ENCODE measurements around the gene PARD6B. TPM values are rescaled to one million over a fixed set of nuclear protein-coding genes. Genes with fewer than 3 reads are reported as not detected.

Gene PARD6B
- total and polyA plus RNA-seq, 10 donors, result 0.97 to 7.5 (median 4.1) TPM

GRCh38 chr20:50729901-50730764 is 1.2 kb upstream of the PARD6B start:
- H3K9me3 ChIP-seq, result no peaks in the 10 kb centered on the region
- 43 to 49% (median 45%) methylated on average over 21 of the region's 21 CpGs for WGBS, 5 donors
- intact Hi-C loops (cut with DNase I; ENCODE audit: low total_unique reads), result no loop called here
- peak overlapping the region in 7 of 8 donors; percentile 75 to 92 (median 86) for H3K27ac ChIP-seq
- H3K27me3 ChIP-seq (replicated peaks in 1 of 7), result no peaks in the 10 kb centered on the region
- H3K36me3 ChIP-seq, result peaks cover 0 to 9% (median 0%) of the 10 kb centered on the region in 6 donors
- no peak for TF ChIP-seq POLR2AphosphoS5 (IDR thresholded peaks at IDR 0.05)
- TF ChIP-seq POLR2A (IDR thresholded peaks at IDR 0.05), result no peak
- TF ChIP-seq CTCF (IDR thresholded peaks at IDR 0.05 in 8 of 11, conservative IDR thresholded peaks at IDR 0.05 in 3 of 11), result no peak
- peak overlapping the region; percentile 69 to 96 (median 92) for H3K4me3 ChIP-seq
- peaks cover 2 to 53% (median 34%) of the 10 kb centered on the region in 6 donors for H3K4me1 ChIP-seq
- peak; percentile 72 for DNase-seq

GRCh38 chr20:50730765-50731054 is 670 bp upstream of the PARD6B start:
- Histone ChIP-seq H3K9me3 (no peaks in the 10 kb centered on the region), H3K27me3 (replicated peaks in 1 of 7) (no peaks in the 10 kb centered on the region), H3K27ac (peak overlapping the region in 7 of 8 donors; percentile 75 to 92 (median 86)), H3K36me3 (peaks cover 0 to 9% (median 0%) of the 10 kb centered on the region in 6 donors), H3K4me1 (peaks cover 2 to 47% (median 34%) of the 10 kb centered on the region in 6 donors), H3K4me3 (peak overlapping the region; percentile 69 to 96 (median 92))
- no peak for DNase-seq
- intact Hi-C loops (cut with DNase I; ENCODE audit: low total_unique reads), result no loop called here
- 0 to 1% (median 1%) methylated on average over 18 to 35 of the region's 35 CpGs for WGBS, 5 donors
- TF ChIP-seq CTCF (IDR thresholded peaks at IDR 0.05 in 8 of 11, conservative IDR thresholded peaks at IDR 0.05 in 3 of 11) (no peak), POLR2A (IDR thresholded peaks at IDR 0.05) (peak in 1 of 3 donors; percentile 3)

GRCh38 chr20:50731930-50732690 is 730 bp downstream of the PARD6B start:
- peak overlapping the region; percentile 75 to 92 (median 85) for H3K27ac ChIP-seq
- intact Hi-C loops (cut with DNase I; ENCODE audit: low total_unique reads), result no loop called here
- no peaks in the 10 kb centered on the region for H3K27me3 ChIP-seq (replicated peaks in 1 of 7)
- WGBS, 5 donors, result 10 to 24% (median 13%) methylated on average over 20 to 29 of the region's 29 CpGs
- TF ChIP-seq CTCF (IDR thresholded peaks at IDR 0.05 in 8 of 11, conservative IDR thresholded peaks at IDR 0.05 in 3 of 11) (no peak), POLR2A (IDR thresholded peaks at IDR 0.05) (no peak), POLR2AphosphoS5 (IDR thresholded peaks at IDR 0.05) (no peak)
- peak overlapping the region; percentile 69 to 96 (median 92) for H3K4me3 ChIP-seq
- H3K4me1 ChIP-seq, result peaks cover 2 to 45% (median 34%) of the 10 kb centered on the region in 6 donors
- no peaks in the 10 kb centered on the region for H3K9me3 ChIP-seq
- DNase-seq, result no peak
- peaks cover 0 to 9% (median 0%) of the 10 kb centered on the region in 6 donors for H3K36me3 ChIP-seq

Data from spleen (tissue), 11 donors.